NCI-H1694 treated with DMSO at 0.1 percent for 48 hours (cell line): ENCODE data around the gene SEM1.
"Not testable (repeated sequence)": the region's sequence is repeated elsewhere in the genome, so short reads cannot be mapped to it uniquely, and the experiment has no call there.

Source experiments
- DNase-seq: peaks from one replicate; lab custom pipeline; 2025; lab: John Stamatoyannopoulos, UW

SEM1 gene

DNA sequence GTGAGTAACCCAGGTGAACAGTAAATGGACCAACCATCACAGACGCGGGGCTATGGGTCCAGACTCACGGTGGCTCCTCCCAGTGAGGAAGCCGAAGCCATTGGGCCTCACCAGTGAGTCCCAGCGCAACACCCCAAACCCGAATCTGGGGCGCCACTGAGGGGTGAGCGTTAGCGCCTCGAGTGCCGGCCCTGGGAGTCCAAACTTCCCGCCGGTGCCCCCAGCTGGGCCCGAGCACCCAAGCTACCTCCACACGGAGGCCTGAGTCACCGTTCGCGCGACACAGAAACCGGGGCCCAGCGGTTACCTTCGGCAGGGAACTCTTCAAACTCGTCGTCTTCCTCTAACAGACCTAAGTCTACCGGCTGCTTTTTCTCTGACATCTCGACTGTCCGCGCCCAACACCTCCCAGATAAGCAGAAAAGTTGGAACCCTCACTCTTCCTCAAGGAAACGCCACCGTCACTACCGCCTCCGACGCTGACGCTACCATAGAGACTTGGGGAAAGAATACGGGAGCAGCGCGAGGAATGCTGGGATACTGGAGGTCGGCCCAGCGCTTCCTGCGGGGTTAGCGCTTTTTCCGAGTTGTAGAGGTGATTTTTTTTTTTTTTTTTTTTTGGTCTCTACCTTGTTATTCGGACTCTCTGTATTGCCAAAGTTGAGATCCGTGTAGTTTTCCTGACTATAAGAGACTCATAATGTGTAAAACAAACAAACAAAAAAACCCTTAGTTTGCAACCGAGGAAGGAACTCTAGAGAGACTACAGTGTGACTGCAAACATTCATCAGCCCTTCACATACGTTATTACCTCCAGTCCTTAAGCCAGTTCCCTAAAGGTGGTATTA lies at the start of gene SEM1:
Gene SEM1, minus strand, starts transcription at position 466 of the 848 bp plus-strand sequence. Its CDS starts 83 bp downstream, at position 383.
- peak; percentile 76 for DNase-seq

DNA sequence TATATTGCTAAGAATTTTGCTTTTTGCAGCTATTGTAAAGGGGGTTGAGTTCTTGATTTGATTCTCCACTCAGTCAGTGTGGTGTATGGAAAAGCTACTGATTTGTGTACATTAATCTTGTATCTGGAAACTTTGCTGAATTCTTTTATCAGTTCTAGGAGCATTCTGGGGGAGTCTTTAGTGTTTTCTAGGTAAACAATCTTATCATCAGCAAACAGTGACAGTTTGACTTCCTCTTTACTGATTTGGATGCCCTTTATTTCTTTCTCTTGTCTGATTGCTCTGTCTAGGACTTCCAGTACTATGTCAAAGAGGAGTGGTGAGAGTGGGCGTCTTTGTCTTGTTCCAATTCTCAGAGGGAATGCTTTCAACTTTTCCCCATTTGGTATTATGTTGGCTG lies 48.2 kb upstream of the SEM1 start:
- DNase-seq = not testable (repeated sequence)

DNA sequence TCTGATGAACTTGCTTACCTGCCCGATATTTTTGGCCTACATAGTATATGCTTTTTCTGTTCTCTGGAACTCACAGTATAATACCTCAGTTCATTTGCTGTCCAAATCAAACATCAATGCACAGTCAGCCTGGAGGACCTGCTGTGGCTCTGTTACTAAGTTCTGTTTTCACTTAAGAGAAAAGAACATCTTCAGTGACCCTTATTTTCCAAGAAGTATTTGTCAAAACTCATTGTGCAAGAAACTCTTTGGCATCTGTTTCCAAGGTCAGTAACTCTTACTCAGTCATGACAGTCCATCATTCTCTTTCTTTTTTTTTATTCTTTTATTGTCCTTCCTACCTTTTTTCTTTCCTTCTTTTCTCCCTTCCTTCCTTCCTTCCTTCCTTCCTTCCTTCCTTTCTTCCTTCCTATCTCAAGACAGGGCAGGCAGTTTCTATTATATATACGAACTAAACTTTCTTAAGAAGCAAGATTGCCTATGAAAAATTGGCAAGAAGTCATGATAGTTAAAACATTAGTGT lies 37.8 kb upstream of the SEM1 start:
- no peak for DNase-seq

DNA sequence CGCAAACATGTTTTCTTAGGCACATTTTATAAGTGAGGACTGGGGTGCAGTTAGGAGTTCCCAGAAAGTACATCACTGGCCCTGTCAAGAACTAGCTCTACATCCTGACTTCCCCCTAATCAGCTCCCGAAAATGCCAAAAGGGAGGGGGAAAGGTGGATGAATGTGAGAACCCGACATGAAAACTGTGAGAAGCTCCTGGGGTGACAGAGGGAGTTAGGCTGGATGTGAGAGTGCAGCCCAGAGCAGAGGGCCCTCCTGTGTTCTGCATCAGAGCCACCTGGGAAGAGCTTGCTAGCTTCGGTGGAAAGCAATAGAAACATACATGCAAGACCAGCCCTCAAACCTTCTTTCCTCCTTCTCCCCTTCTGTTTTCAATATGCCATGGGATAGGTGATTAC lies 30.5 kb upstream of the SEM1 start:
- DNase-seq = no peak

DNA sequence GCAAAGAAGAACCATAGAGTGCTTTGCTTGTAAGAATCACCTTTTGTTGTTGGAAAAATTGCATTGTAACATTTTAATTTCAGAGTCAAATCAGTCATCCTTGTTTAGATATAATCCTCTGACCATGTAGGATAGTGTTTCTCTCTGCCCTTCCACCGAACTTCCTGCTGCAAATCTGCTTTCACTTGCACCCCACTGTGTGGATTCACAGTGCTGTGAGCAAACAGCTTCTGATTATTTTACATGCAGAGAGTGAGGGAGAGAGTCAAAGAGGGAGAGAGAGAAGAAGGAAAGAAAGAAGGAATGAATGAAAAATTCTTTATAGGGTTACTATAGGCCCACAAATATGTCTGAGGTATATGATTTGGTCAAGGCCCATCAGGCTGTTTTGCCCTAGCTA lies 30.0 kb upstream of the SEM1 start:
- DNase-seq = no peak

DNA sequence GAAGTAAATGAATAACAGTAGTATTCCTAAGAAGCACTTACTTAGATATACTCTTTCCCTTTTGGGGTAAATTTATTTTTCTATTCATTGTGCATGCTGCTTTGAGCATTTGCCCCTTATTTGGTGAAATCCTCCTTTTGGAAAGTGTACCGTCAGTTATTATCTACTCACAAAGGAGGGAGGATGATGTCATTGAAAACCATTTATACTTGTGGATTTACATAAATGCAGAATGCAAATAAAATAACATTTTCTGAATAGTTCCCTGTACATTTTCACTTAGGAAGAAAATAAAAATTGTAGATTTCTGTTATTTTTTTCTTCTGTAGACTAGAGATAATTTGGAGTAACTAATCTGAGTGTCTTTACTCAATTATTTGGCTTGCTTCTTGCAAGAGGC lies 29.5 kb upstream of the SEM1 start:
- no peak for DNase-seq

DNA sequence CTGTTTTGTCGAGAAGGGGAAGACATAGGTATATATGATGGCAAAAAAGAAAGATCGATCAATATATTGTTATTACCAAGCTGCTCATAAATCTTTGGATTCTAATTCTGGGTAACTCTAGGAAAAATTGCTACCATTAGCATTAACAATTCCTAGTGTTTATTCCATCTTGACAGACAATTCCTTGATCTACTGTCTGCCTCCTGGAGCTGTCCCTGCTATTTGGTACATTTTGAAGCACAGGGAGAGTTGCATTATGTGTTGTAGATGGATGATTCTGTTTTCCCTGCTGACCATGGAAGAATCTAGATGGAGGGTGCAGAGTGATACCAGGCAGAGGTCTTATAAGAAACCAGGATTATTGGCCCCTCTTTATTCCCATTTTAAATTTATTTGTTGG lies 29.1 kb upstream of the SEM1 start:
- no peak for DNase-seq

DNA sequence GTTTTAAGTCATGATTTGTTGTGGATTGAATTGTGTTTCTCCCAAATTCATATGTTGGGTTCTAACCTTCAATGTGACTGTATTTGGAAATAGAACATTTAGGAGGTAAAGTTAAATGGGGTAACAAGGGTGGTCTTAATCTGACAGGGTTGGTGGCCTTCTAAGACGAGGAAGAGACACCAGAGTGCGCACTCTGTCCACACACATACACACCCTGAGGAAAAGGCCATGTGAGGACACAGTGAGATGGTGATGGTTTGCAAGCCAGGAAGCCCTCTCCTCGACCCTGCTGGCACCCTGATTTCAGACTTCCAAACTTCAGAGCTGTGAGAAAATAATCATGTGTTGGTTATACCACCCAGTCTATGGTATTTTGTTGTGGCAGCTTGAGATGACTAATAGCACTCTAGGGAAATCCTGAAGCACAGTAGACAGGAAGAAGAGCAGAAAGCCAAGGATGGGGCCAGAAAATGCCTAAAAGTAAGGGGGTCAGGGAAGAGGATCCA lies 28.0 kb upstream of the SEM1 start:
- DNase-seq = no peak

DNA sequence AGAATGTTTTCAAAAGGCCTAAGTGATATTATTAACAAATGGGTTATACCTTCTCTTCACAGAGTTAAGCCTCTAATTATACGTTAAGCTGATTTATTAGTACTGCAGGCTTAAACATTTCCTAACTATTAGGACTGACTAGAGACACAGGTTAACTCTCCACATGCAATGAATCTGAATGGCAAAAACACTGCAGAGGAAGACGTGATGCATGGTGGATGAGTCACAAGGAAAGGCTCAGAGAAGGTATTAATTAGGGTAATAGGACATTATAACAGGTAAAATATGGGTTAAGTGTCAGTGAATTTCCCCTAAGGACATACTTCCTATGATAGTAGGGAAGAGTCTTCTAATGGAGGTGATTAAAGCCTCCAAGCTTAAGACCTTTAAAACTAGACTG lies 24.7 kb upstream of the SEM1 start:
- no peak for DNase-seq

DNA sequence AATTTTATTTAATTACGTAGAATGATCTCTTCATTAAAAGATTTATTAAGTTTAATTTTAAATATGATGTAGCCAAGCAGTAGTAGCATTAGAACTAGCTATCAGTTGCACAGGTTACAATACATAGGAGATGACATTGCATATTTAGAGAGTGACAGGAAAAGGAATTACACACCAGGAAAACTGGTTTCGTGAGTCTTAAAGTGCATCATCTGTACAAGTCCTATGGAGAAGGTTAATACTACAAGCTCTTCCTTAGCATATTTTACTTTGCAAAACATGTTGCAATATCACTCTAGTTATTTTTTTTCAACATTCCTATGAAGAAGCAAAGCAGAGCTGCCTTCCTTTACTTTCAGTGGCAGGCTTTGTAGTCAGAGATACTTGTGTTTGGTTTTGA lies 20.2 kb upstream of the SEM1 start:
- no peak for DNase-seq

DNA sequence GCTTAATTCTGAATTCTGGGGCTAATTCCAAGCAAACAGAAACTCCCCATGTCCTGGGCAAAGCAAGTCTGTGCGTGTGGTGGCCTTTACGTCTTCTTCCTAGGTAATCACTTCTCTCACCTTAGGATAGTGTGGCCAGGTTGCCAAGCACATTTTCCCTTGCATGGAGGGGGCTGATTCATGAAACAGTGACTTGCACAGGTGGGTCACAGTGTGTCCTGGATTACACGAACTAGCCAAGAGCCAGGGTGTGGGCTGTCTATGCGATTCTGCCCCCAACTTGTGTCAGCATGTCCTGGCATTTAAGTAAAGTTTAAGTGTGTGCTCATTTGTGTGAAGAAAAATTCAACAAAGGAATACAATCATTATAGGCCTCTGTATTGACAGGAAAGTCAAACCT lies 18.5 kb upstream of the SEM1 start:
- no peak for DNase-seq

DNA sequence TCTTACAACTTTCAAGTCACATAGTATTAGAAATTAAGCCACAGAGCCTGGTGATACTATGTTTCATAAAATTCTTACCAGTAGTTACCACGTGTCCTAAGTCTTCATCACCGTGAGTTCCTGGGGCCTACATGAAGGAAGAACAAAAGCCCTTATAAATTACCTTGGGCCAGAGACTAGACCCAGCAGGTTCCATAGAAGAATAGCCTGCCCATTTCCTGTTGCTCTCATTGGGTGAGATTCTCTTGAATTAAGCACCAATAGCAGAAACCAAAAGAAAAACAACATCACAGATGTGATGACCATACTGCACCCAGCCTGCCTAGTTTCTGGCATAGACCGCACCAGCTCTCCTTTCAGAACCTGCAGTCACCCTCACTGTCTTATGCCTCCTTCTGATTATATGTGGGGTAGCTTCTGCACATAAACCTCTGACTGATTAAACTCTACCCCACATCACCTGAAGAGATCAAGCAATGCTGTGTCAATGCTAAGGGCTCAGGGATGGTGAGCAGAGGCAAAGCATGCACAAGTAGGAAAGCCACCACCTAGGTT lies 18.0 kb upstream of the SEM1 start:
- DNase-seq = no peak

DNA sequence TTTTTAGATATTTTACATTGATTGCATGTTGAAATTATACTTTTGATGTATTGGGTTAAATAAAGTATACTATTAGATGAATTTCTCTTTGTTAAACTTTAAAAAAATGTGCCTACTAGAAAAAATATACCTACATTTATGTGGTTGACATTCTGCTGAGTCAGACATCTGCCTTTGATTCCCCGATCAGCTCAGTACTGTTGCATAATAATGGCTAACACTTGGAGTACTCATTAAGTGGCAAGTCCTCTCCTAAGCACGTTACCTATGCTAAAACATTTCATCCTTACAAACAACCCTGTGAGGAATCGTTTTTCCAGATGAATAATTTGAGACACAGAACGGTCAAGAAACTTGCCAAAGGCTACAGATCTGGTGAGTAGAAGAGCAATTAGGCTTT lies 14.0 kb upstream of the SEM1 start:
- no peak for DNase-seq

DNA sequence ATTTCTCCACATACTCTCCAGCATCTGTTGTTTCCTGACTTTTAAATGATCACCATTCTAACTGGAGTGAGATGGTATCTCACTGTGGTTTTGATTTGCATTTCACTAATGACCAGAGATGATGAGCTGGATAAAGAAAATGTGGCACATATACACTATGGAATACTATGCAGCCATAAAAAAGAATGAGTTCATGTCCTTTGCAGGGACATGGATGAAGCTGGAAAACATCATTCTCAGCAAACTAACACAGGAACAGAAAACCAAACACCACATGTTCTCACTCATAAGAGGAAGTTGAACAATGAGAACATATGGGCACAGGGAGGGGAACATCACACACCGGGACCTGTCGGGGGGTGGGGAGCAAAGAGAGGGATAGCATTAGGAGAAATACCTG lies 13.3 kb upstream of the SEM1 start:
- DNase-seq = not testable (repeated sequence)

DNA sequence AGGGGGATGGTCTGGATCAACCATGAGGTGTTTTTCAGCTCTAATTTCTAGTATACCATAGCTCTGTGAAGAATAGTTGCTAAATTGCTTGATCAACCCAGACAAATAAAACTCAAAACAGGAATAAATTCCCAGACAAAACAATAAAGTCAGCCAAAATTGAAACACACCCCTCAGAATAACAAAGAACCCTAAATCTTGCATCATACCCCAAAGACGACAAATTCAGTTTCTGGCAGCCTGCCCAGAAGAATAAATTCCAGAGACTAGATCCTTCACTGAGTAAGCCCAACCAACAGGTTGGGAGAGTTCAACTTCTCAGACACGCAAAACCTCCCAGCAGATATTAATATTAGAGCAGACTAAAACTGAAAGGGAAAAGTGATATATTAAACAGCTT lies 11.2 kb upstream of the SEM1 start:
- no peak for DNase-seq

DNA sequence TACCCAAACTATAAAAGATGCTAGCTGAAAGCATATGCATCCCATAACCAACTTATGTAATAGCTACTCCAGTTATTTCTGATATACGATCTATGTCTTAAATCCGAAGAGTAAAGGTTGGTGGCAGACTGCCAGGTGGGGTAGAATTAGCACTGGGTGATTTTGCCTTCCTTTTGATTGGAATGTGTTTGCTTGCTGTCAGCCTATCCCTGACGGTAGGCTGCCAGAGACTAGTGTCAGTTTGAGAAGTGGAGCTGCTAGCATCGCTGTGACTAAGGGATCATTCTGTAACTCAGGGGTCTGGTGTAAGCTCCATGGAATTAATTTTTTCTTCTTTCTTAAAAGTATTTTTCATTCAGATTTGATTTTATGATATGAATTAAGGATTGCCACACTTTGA lies 9.5 kb upstream of the SEM1 start:
- DNase-seq = no peak

DNA sequence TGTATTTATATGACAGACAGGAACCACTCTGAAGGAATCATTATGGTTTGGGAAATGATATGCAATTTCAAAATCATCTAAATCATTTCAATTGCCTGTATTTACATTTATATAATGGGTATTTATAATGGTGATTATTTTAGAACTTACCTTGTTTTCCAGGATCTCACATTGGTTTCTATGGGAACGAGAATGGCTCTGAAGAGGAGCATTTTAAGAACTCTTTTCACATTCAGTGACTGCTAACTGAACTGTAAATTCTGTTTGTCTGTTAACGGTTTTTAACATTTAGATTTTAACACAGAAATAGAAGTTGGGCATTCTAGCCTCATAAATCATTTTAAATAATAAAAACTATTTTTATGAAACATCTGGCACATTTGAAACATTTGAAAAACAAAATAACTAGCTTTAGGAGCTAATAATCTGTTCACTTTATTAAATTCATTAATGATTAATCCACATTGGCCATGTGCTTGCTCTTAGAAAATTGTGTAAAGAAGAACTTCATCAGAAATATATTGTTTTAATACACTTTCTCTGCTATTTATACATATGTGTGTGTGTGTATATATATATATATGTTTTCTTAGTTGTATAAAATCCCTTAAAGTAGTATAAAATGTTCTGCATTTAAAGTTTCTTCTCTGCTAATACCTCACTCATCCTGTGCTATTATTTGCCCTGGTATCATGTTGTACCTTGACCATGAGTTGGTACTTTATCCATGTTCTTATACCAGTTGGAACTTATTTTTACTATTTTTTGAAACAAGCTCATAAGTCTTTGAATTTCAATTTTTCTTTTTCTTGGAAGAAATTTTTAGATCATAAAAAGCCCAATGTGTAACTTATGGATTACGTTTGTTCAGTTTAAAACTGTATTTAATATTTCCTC lies 8.7 kb upstream of the SEM1 start:
- no peak for DNase-seq

DNA sequence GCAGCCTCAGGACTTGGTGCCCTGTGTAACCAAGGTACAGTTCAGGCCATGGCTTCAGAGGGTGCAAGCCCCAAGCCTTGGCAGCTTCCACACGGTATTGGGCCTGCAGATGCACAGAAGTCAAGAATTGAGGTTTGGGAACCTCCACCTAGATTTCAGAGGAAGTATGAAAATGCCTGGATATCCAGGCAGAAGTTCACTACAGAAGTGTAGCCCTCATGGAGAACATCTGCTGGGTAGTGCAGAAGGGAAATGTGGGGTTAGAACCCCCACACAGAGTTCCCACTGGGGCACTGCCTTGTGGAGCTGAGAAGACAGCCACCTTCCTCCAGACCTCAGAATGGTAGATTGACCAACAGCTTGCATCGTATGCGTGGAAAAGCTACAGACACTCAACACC lies 3.4 kb upstream of the SEM1 start:
- no peak for DNase-seq

DNA sequence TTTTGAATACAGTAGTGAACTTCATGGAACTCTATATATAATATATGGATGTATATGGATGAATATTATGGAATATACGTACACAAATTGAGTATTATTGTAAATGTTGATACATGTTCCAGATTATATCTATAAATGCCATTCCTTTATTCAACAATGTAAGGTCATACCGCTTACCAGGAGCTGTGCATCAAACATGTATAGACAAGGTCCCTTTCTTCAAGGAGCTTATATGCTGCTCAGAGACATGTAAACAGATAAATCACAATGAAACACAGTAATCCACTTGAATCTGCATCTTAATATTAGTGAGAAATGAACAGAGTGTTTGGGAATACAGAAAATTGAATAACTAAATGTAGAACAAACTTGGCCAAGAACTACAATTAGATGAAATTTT lies 898 bp upstream of the SEM1 start:
- no peak for DNase-seq

DNA sequence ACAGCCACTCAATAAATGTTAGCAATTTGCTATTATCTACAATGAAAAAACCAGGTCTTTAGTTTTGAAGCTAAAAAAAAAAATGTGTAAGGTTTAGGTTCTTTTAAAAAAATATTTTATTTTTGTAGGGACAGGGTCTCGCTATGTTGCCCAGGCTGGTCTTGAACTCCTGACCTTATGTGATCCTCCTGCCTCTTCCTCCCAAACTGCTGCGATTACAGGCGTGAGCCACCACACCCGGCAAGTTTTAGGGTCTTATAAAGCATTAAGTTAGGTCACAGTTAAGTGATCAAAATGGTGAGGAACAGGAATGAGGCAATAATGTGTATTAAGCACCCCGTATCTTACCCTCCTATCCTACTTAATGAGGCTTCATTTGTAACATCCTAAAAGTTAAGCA lies 774 bp downstream of the SEM1 start:
- DNase-seq = no peak

DNA sequence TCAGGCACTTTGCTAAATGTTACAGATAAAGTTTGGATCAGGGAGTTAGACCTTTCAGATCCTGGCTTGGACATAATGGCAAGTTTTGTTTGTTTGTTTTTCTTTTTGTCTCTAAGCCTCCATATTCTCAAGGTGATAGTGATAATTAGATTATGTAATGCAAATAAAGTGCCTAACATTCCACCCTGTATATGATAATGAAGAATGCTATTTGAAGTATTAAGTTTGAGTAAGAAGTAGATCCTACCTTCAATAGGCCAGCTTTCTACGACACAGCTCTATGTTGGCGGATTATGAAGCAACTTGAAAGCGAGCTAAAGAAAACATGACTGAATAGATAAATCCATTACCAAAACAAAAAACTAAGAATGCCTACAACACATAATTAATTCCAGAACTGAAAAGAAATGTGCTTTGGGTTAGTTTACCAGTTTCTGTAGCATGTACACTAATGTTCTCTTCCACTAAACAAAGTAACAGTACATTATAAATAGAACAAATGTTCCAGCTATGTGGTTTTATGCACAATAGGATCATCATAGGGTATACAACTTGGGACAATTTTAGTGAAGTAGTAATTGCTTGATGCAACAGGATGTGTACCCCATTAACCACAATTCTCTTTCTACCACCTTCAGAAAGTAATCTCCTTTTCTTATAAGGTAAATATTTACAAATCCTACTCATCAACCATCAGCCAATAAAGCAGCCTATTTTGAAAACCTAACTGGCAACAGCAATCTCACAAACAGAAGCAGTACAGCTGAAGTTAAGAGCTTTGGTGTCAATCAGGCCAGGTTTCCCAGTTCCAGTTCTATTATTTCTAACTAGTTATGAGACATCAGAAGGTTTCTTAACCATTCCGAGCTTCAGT lies 1.5 kb downstream of the SEM1 start:
- no peak for DNase-seq
